GM12892 (cell line): ENCODE measurements around the gene ST3GAL3.

Source experiments
- POLR2A ChIP-seq: IDR thresholded peaks from 2 replicates; pipeline ENCODE4 v1.6.1; 2011; ENCODE audit warnings: low read depth, low read length, control low read depth
- POLR2AphosphoS5 ChIP-seq: IDR thresholded peaks from 2 replicates; pipeline ENCODE4 v1.6.1; 2011; ENCODE audit warnings: low read depth, low read length, control low read depth

DNA sequence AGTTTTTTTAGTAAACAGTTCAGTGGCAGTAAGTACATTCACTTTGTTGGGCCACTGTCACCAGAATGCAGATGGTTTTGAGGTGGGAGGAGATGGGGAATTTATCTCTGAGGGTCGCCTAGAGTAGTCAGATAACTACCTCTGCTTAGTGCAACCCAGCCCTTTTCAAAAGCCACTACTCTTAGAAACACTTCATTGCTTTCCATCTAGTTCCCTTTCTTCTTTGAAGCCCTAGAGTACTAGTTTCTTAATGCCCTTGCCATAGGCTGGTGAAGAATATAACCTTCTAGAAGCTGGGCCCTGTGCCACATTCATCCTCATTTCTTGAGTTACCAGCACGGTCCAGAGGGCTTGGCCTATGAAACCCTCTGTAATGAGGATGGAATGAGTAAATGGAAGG lies 28.4 kb upstream of the ST3GAL3 start:
- TF ChIP-seq POLR2AphosphoS5, result no peak
- no peak for TF ChIP-seq POLR2A
